HG03064 (cell line): ENCODE results near the gene CCDC185.
"Not testable (repeated sequence)": the region's sequence is repeated elsewhere in the genome, so short reads cannot be mapped to it uniquely, and the experiment has no call there.

ENCODE experiments used
- ATAC-seq: cut with Tn5 transposase; IDR thresholded peaks from one replicate; pipeline ENCODE4 v1.9.1; 2021; ENCODE audit warnings: low read depth; ENCODE audit not compliant: unreplicated experiment

The CCDC185 gene

DNA sequence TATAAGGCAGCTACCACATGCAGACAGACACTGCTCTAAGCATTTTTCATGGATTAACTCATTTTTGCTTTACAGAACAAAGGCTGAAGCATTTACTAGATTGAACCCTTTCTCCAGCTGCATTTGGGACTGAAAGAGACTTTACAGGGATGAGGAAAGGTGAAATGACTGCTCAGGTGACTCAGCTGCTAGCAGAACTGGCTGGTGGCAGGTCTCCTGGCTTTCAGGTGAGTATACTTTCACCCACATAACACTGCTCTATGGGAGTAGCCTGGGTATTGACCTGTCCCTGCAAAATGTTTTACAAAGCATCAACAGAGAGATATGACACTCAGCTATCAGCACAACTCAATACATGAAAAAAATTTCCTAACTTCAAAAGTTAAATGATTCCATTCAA lies 2.6 kb upstream of the CCDC185 start:
- no peak for ATAC-seq

DNA sequence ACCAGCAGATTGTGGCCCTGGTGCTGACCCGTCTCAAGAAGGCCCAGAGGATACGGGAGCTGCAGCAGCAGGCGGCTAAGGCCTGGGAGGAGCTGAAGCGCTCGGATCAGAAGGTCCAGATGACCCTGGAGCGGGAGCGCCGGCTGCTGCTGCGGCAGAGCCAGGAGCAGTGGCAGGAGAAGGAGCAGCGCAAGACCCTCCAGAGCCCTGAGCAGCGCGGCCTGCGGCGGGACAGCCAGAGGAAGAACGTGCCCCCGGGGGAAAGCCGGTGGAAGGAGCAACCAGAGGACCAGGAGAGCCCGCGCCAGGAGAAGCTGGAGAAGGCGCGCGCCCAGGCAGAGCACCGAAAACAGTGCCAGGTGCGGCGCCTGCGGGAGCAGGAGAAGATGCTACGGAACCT lies 1.0 kb downstream of the CCDC185 start:
- ATAC-seq = no peak

DNA sequence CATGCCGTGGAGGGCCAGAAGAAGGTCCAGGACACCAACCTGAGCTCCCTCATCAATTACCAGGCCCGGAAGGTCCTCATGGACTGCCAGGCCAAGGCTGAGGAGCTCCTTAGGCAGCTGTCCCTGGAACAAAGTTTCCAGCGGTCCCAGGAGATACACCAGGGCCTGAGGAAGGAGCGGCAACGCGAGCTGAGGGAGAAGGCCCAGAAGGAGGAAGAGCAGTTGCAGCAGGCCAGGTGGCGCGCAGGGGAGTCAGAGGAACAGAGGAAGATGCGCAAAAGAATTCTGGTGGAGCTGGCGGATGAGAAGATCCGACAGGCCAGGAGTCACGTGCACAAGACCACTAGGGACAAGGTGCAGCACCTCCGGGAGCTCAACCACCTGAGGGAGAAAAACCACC lies 1.5 kb downstream of the CCDC185 start:
- ATAC-seq = no peak

GRCh38 chr1:223399393-223399792 lies 6.2 kb downstream of the CCDC185 start:
- ATAC-seq = not testable (repeated sequence)

GRCh38 chr1:223401873-223402789 lies 8.9 kb downstream of the CCDC185 start:
- ATAC-seq = no peak

- no peak for ATAC-seq
Observed at GRCh38 chr1:223402790-223403142, 9.6 kb downstream of the CCDC185 start.

GRCh38 chr1:223403184-223403815 lies 10.1 kb downstream of the CCDC185 start:
- no peak for ATAC-seq

DNA sequence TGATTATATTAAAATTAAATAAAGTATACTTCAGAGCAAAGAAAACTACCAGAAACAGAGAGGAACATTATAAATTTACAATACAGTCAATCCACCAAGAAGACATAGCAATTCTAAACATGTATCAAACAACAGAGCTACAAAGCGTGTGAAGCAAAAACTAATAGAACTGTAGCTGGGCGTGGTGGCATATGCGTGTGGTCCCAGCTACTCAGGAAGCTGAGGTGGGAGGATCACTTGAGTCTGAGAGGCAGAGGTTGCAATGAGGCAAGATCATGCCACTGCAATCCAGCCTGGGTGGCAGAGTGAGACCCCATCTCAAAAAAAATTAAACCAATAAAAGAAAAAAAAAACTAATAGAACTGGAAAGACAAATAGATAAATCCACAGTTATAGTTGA lies 12.3 kb downstream of the CCDC185 start:
- no peak for ATAC-seq

DNA sequence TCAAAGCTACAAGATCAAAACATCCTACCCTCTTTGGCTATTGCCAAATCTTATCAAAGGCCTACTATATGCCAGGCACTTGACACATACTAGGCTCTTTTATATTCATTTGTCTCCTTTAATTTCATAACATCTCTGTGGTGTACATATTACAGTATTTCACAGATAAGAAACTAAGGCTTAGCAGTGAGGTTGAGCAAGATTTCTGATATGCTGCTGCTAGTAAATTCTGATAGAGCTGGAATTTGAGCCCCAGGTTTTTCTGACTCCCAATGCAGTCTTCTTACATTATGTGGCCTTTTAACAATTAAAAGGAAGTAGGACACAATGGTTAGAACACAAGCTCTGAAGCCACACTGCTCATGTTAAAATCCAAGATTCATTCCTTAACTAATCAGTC lies 16.8 kb downstream of the CCDC185 start:
- no peak for ATAC-seq

DNA sequence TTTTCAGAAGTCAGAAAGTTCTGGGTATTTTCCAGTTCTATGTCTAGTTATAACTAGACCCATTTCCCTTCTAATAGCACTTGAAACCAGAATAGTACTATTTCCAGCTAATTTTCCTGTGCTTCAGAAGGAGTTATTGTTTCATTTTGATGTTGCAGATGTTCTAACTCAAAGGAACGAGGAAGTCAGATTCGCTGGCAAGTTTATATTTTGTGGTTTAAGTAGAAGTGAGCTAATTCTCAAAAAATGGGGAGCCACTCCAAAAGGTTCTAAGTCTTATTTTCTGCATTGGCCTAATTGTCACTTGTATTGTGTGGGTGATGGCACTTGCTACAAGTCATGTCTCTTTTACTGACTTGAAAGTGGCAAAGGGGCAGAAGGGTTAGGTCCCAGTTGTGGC lies 18.1 kb downstream of the CCDC185 start:
- ATAC-seq = no peak

DNA sequence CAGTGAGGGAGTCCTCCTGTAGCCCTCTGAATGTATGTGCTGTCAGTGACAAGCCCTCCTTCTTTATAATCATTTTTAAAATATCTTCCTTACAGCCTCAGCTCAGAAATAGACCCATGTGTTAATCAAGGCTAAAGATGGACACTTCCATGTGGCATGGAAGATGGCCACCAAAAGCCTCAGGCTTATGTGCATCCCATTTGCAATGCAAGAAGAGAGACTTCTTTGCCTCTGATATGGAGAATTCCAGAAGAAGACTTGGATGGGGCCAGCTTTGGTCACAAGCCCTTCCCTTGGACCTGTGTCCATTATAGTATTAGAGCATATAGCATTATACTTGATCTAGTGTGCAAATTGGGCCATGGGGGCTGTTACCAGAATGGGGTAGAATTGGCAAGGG lies 18.5 kb downstream of the CCDC185 start:
- no peak for ATAC-seq

GRCh38 chr1:223413216-223413615 lies 20.0 kb downstream of the CCDC185 start:
- no peak for ATAC-seq

DNA sequence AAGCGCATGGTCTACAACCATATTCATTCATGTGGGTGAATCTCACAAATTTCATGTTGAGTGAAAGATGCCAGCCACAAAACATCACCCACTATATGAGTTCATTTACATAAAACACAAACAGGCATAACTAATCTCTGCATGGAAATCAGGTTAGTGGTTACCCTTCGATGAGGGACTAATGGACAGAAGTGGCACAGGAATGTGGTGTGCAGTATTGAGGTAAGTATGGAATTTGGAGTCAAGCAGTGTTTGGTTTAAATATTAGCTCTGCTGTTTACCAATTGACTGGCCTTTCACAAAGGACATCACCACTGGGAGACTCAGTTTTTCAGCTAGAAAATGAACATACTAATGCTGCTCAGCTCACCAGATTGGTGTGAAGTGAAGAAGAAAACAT lies 24.2 kb downstream of the CCDC185 start:
- ATAC-seq = no peak

DNA sequence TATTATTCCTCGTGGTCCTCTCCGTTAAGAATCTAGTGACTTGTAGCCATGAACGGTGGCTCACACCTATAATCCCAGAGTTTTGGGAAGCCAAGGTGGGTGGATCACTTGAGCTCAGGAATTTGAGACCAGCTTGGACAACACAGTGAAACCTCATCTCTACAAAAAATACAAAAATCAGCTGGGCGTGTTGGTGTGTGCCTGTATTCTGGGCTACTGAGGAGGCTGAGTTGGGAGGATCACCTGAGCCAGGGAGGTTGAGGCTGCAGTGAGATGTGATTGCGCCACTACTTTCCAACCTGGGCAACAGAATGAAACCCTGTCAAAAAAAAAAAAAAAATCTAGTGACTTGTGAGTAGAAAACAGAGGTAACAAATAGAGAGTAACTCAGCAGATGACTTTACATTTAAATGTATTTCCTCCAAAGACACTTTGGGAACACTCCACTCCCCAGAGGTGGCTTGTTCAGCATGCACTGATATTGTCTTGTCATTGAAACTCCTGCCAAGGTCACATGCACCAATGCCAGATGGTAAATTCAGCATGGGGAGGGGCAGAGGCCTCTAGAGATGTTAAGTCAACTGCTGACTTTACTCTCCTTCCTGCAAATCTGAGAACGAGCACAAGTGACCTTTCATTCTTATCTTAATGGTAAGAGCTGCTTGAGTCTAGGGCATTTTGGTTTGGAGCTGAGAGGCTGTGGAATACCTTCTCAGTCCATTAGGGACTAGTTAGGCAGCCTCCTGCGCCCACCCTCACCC lies 24.9 kb downstream of the CCDC185 start:
- no peak for ATAC-seq

DNA sequence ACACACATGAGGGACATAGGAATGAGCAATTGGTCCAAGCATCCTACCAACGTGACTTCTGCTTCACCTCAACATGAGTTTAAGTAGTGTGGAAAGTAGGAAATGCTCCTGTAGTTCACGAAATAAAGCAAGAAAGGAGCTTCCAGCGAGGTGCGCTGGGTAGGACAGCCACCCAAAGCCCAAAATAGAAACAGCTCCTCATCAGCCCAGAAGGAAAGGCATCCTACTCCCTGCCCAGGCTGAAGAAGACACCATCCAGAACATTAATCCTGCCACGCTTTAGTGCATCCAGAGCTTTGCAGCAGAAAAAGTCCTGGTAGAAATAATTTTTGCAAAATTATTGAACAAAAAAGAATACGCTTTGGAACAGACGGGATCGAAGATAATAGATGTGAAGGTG lies 25.9 kb downstream of the CCDC185 start:
- ATAC-seq = no peak

GRCh38 chr1:223419561-223419960 lies 26.3 kb downstream of the CCDC185 start:
- ATAC-seq = no peak

GRCh38 chr1:223421025-223421424 lies 27.8 kb downstream of the CCDC185 start:
- no peak for ATAC-seq

GRCh38 chr1:223421676-223422075 lies 28.5 kb downstream of the CCDC185 start:
- no peak for ATAC-seq

GRCh38 chr1:223422911-223423310 lies 29.7 kb downstream of the CCDC185 start:
- no peak for ATAC-seq

DNA sequence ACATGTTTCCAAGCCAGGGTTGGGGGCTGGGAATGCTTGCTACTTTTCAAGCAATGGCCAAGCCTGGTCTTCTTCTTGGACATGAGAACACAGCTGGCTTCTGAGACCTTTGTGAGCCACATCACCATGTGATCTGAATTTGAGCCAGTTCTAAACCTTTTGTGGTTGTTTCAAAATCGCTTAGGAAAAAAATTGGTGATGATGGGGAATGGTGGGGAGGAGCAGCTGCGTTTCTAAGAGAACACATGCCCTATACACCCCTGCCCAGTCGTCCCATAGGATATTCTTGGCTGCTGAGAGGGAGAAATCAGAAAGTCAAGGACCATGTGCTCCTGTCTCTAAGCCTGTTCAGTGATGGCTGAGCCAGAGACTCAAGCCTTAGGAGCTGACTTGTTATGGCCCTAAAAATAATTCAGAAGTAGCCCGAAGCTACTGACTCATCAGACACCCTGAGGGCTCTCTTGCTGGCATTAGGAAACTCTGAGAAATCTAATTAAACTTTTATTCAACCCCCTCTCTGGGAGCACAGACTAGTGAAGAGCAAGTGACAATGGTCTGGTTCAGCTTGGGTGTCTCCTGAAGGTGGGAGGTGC lies 30.5 kb downstream of the CCDC185 start:
- no peak for ATAC-seq

DNA sequence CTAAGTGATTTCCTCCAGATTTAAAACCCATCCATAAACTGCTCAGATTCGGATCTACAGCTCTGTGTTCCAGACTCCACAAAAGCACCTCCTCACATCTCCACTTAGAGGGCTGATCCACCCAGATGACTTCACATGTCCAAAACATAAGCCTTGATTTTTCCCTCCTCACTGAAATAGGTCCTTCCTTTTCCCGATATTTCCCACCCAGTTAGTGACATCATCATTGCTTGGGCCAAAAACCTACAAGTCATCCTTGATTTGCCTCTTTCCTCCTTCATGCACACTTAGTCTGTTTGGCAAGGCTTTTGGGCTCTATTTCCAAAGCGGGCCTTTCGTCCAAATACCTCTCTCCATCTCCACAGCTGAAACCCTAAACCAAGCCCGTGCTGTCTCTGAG lies 32.3 kb downstream of the CCDC185 start:
- no peak for ATAC-seq
